GM12878 (cell line): ENCODE measurements around the gene GRHL1. TPM values are rescaled to one million over a fixed set of nuclear protein-coding genes. Genes with fewer than 3 reads are reported as not detected.

Experiments
- CHD4 ChIP-seq: fragments of 200-600 bp; sonication (generic); IDR thresholded peaks from 2 replicates; pipeline ENCODE4 v1.6.1; 2016; ENCODE audit warnings: mild to moderate bottlenecking
- IKZF1 ChIP-seq: fragments of 450-650 bp; conservative IDR thresholded peaks from 2 replicates; pipeline ENCODE4 v1.6.1; 2017; ENCODE audit warnings: antibody characterized with exemption, mild to moderate bottlenecking
- NR2C1 ChIP-seq: fragments of 450-650 bp; IDR thresholded peaks from 2 replicates; pipeline ENCODE4 v1.6.1; 2017; ENCODE audit warnings: antibody characterized with exemption, mild to moderate bottlenecking, moderate library complexity
- POLR2A ChIP-seq: IDR thresholded peaks from 2 replicates; pipeline ENCODE4 v1.6.1; 2011; ENCODE audit warnings: low read depth, mild to moderate bottlenecking, low read length
- POLR2AphosphoS5 ChIP-seq: IDR thresholded peaks from 2 replicates; pipeline ENCODE4 v1.6.1; 2011; ENCODE audit warnings: mild to moderate bottlenecking, low read length, inconsistent platforms
- SUPT20H ChIP-seq: IDR thresholded peaks from 2 replicates; pipeline ENCODE4 v1.6.1; 2011; ENCODE audit warnings: low read depth, mild to moderate bottlenecking, low read length, moderate library complexity, borderline replicate concordance; ENCODE audit not compliant: control insufficient read depth
- YBX1 ChIP-seq: fragments of 450-650 bp; IDR thresholded peaks from 2 replicates; pipeline ENCODE4 v1.6.1; 2016; ENCODE audit warnings: antibody characterized with exemption
- ZBED1 ChIP-seq: IDR thresholded peaks from 2 replicates; pipeline ENCODE4 v1.6.1; 2016; ENCODE audit warnings: borderline replicate concordance
- polyA plus RNA-seq, 11 experiments: library from polyadenylated mRNA; depleted of rRNA in 4 of 11; unstranded in 6 of 11; stranded (reverse) in 5 of 11; fragments of >200 nt; fragmentation: Nextera tagmentation in 4 of 11; fragmentation: Illumina TruSeq in 1 of 11; extraction: Ambion mirVana in 4 of 11; extraction: Trizol in 1 of 11; gene quantifications; 1 replicate in 1 of 11; 2 replicates in 10 of 11; pipeline versions ENCODE4 v1.2.1 to v1.2.3, GENCODE V29; 2011 to 2016; ENCODE audit warnings: inconsistent platforms in 2 of 11, missing spikeins in 2 of 11, low read depth in 1 of 11
- total RNA-seq, 4 experiments: library from RNA; depleted of rRNA in 3 of 4; stranded (reverse); fragments of >200 nt in 3 of 4; fragmentation: Illumina TruSeq in 1 of 4; extraction: Trizol in 1 of 4; gene quantifications; 2 replicates each; pipeline versions ENCODE4 v1.2.1 to v1.2.3, GENCODE V29; 2013 to 2021
- TF ChIP-seq, protein P1 (sequence below): IDR thresholded peaks from 2 replicates; pipeline ENCODE4 v1.6.1; 2012; ENCODE audit warnings: mild to moderate bottlenecking, low read depth, low read length
- TF ChIP-seq, protein P2 (sequence below): IDR thresholded peaks from 2 replicates; pipeline ENCODE4 v1.6.1; 2012; ENCODE audit warnings: improper control_type of control experiment, low read depth, low read length; ENCODE audit not compliant: insufficient replicate concordance
- TF ChIP-seq, protein P3 (sequence below): fragments of 450-650 bp; IDR thresholded peaks from 2 replicates; pipeline ENCODE4 v1.6.1; 2016; ENCODE audit warnings: mild to moderate bottlenecking

GRHL1 gene
- total and polyA plus RNA-seq, 10 of the 15 experiments (the other 5 are each of a cell fraction or from before 2014, with no cell fraction given): 0.09 to 0.81 (median 0.28) TPM; not detected in 1

DNA sequence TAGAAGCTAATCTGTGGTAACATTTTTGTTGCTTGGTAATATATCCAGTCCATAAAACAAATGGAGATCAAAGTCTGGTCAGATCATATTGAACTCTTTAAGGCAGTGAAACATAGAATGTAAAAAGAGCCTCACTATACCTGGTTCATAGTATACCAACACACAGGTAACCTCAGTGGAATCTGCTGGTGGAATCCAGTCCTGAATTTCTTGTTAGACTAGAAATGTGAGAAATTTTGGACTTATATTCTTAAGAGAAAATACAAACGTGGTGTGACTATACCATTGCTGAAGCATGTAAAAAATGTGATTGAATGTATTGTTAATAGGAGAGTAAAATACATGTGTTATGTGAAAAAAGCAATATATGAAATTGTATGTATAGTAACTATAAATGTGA is 46.1 kb upstream of the GRHL1 start (continued):
- TF ChIP-seq, protein P1, sequence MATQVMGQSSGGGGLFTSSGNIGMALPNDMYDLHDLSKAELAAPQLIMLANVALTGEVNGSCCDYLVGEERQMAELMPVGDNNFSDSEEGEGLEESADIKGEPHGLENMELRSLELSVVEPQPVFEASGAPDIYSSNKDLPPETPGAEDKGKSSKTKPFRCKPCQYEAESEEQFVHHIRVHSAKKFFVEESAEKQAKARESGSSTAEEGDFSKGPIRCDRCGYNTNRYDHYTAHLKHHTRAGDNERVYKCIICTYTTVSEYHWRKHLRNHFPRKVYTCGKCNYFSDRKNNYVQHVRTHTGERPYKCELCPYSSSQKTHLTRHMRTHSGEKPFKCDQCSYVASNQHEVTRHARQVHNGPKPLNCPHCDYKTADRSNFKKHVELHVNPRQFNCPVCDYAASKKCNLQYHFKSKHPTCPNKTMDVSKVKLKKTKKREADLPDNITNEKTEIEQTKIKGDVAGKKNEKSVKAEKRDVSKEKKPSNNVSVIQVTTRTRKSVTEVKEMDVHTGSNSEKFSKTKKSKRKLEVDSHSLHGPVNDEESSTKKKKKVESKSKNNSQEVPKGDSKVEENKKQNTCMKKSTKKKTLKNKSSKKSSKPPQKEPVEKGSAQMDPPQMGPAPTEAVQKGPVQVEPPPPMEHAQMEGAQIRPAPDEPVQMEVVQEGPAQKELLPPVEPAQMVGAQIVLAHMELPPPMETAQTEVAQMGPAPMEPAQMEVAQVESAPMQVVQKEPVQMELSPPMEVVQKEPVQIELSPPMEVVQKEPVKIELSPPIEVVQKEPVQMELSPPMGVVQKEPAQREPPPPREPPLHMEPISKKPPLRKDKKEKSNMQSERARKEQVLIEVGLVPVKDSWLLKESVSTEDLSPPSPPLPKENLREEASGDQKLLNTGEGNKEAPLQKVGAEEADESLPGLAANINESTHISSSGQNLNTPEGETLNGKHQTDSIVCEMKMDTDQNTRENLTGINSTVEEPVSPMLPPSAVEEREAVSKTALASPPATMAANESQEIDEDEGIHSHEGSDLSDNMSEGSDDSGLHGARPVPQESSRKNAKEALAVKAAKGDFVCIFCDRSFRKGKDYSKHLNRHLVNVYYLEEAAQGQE: no peak
- TF ChIP-seq CHD4: no peak
- TF ChIP-seq, protein P2, sequence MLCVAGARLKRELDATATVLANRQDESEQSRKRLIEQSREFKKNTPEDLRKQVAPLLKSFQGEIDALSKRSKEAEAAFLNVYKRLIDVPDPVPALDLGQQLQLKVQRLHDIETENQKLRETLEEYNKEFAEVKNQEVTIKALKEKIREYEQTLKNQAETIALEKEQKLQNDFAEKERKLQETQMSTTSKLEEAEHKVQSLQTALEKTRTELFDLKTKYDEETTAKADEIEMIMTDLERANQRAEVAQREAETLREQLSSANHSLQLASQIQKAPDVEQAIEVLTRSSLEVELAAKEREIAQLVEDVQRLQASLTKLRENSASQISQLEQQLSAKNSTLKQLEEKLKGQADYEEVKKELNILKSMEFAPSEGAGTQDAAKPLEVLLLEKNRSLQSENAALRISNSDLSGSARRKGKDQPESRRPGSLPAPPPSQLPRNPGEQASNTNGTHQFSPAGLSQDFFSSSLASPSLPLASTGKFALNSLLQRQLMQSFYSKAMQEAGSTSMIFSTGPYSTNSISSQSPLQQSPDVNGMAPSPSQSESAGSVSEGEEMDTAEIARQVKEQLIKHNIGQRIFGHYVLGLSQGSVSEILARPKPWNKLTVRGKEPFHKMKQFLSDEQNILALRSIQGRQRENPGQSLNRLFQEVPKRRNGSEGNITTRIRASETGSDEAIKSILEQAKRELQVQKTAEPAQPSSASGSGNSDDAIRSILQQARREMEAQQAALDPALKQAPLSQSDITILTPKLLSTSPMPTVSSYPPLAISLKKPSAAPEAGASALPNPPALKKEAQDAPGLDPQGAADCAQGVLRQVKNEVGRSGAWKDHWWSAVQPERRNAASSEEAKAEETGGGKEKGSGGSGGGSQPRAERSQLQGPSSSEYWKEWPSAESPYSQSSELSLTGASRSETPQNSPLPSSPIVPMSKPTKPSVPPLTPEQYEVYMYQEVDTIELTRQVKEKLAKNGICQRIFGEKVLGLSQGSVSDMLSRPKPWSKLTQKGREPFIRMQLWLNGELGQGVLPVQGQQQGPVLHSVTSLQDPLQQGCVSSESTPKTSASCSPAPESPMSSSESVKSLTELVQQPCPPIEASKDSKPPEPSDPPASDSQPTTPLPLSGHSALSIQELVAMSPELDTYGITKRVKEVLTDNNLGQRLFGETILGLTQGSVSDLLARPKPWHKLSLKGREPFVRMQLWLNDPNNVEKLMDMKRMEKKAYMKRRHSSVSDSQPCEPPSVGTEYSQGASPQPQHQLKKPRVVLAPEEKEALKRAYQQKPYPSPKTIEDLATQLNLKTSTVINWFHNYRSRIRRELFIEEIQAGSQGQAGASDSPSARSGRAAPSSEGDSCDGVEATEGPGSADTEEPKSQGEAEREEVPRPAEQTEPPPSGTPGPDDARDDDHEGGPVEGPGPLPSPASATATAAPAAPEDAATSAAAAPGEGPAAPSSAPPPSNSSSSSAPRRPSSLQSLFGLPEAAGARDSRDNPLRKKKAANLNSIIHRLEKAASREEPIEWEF: no peak
- no peak for TF ChIP-seq YBX1
- no peak for TF ChIP-seq POLR2A
- TF ChIP-seq, protein P3, sequence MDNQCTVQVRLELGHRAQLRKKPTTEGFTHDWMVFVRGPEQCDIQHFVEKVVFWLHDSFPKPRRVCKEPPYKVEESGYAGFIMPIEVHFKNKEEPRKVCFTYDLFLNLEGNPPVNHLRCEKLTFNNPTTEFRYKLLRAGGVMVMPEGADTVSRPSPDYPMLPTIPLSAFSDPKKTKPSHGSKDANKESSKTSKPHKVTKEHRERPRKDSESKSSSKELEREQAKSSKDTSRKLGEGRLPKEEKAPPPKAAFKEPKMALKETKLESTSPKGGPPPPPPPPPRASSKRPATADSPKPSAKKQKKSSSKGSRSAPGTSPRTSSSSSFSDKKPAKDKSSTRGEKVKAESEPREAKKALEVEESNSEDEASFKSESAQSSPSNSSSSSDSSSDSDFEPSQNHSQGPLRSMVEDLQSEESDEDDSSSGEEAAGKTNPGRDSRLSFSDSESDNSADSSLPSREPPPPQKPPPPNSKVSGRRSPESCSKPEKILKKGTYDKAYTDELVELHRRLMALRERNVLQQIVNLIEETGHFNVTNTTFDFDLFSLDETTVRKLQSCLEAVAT: no peak
- no peak for TF ChIP-seq NR2C1
- TF ChIP-seq IKZF1: no peak
- TF ChIP-seq SUPT20H: no peak
- no peak for TF ChIP-seq ZBED1
- TF ChIP-seq POLR2AphosphoS5: no peak
